ENCODE results near the gene IER5. TPM values are rescaled to one million over a fixed set of nuclear protein-coding genes. Genes with fewer than 3 reads are reported as not detected.

The IER5 gene
- total and polyA plus RNA-seq, 9 of the 15 experiments (the other 6 are each of a cell fraction or from before 2014, with no cell fraction given), result 2.4 to 32.1 (median 12.0) TPM

- TF ChIP-seq PKNOX1 (IDR thresholded peaks at IDR 0.05) (peak; percentile 84), MTA1 (IDR thresholded peaks at IDR 0.05; ENCODE audit: borderline replicate concordance) (peak; percentile 62; the same call in 1 of the 2 replicates)
Observed at GRCh38 chr1:181100015-181100905, 11.8 kb downstream of the IER5 start (continued).

- WGBS (ENCODE audit: insufficient coverage, low coverage, missing lambda C conversion rate), result 68% methylated on average over 4 of the region's 4 CpGs
- H3K79me2 ChIP-seq (ENCODE audit: control insufficient read depth, insufficient read depth, low read length), result peaks cover 4% of the 10 kb centered on the region; the same call in 1 of the 3 replicates
- ChIA-PET POLR2A (interaction anchor here (0.6 to 12.3 kb wide), 5 partner anchors 11 to 35 kb away, joined by 3 to 257 read pairs (median 4); partner anchors contain the start of gene IER5), CTCF (ENCODE audit: low intra/inter-chr PET ratio) (no interaction called here)
- peak overlapping the region; percentile 2 to 11; a peak in 3 of 4 replicates for H3K9ac ChIP-seq (ENCODE audit: insufficient read depth in 1 of 2, low read depth in 2 of 2, low read length in 2 of 2)
- 0 out of 3 replicates have a peak overlapping the region, but pooled peaks have one; percentile 43 for H3K27ac ChIP-seq (ENCODE audit: extremely low read depth, low read depth, low read length)
- no peak overlapping the region for H3K4me3 ChIP-seq
- H3K9me3 ChIP-seq (replicated peaks; ENCODE audit: control insufficient read depth, insufficient read depth, low read depth, low read length), result no peaks in the 10 kb centered on the region
- no peaks in the 10 kb centered on the region for H3K27me3 ChIP-seq (ENCODE audit: control insufficient read depth in 2 of 2, insufficient read depth in 2 of 2, low read length in 2 of 2)
- no peaks in the 10 kb centered on the region for H3K36me3 ChIP-seq (ENCODE audit: control insufficient read depth, insufficient read depth, low read length)
- BruUV-seq (replicated peaks), result no TSS peak
- H4K20me1 ChIP-seq (replicated peaks; ENCODE audit: control insufficient read depth, insufficient read depth, low read length), result no peaks in the 10 kb centered on the region
- H3K9me1 ChIP-seq (ENCODE audit: control insufficient read depth, insufficient read depth, low read length), result no peaks in the 10 kb centered on the region
- in situ Hi-C loops (cut with MboI), result no loop called here
- intact Hi-C loops (cut with micrococcal nuclease), result no loop called here
- FAIRE-seq (no peak), DNase-seq (ENCODE audit: extremely low read depth in 1 of 4, low spot score in 3 of 4) (no peak), ATAC-seq (no peak)
- H3K4me2 ChIP-seq (ENCODE audit: insufficient read depth, low read length), result peak overlapping the region; percentile 61
- H2AFZ ChIP-seq (ENCODE audit: low read depth, low read length), result peak overlapping the region; percentile 76; the same call in 1 of the 2 replicates
- H3K4me1 ChIP-seq (replicated peaks in 1 of 2; ENCODE audit: control insufficient read depth in 2 of 2, insufficient read depth in 2 of 2, low read length in 2 of 2), result peaks cover 40 to 63% of the 10 kb centered on the region in 2 experiments
- TF ChIP-seq TAL1 (IDR thresholded peaks at IDR 0.05) (no peak), MIER1 (IDR thresholded peaks at IDR 0.05; ENCODE audit: low read depth) (no peak), KDM1A (IDR thresholded peaks at IDR 0.05) (peak; percentile 17 to 82; a peak in 3 of 4 replicates), RFX5 (IDR thresholded peaks at IDR 0.05; ENCODE audit: low read depth, low read length) (no peak), MLX (CRISPR knock-in tag; conservative IDR thresholded peaks at IDR 0.05) (no peak), RCOR1 (IDR thresholded peaks at IDR 0.05; ENCODE audit: borderline replicate concordance in 1 of 2, low read depth in 2 of 2, low read length in 2 of 2) (peak in 1 of 2 experiments; percentile 40; a peak in 1 of 4 replicates), MAFF (IDR thresholded peaks at IDR 0.05; ENCODE audit: low read length) (no peak), ZNF644 (tag; IDR thresholded peaks at IDR 0.05; ENCODE audit: low read depth) (no peak), SIRT6 (IDR thresholded peaks at IDR 0.05; ENCODE audit: low read depth, low read length) (no peak), PHF20 (IDR thresholded peaks at IDR 0.05; ENCODE audit: partially characterized antibody) (peak; percentile 20), SUPT5H (IDR thresholded peaks at IDR 0.05) (no peak), PTBP1 (IDR thresholded peaks at IDR 0.05; ENCODE audit: low read depth, low read length) (peak; percentile 82; the same call in 1 of the 2 replicates), RBM25 (IDR thresholded peaks at IDR 0.05; ENCODE audit: low read depth, low read length, severe bottlenecking) (peak; percentile 95), NR1H2 (CRISPR knock-in tag; IDR thresholded peaks at IDR 0.05) (0 out of 2 replicates have a peak, but pooled peaks have one; percentile 41), SMARCA5 (IDR thresholded peaks at IDR 0.05) (peak; percentile 90), HDAC1 (IDR thresholded peaks at IDR 0.05) (0 out of 4 replicates have a peak, but pooled peaks of 1 of the 2 experiments have one; percentile 8), PPARD (CRISPR knock-in tag; IDR thresholded peaks at IDR 0.05) (no peak), BCOR (IDR thresholded peaks at IDR 0.05) (peak; percentile 88)
Observed at GRCh38 chr1:181100934-181101333, 12.4 kb downstream of the IER5 start.
